MCF 10A (cell line): ENCODE measurements around the gene TRAM1L1. TPM values are rescaled to one million over a fixed set of nuclear protein-coding genes. Genes with fewer than 3 reads are reported as not detected.

Experiments
- BruUV-seq: library from RNA; stranded (reverse); fragments of 400-500 nt; replicated peaks from 2 replicates; lab custom pipeline; 2021; lab: Mats Ljungman, UMichigan
- CTCF ChIA-PET: fragments of 300-600 bp; sonication (Branson Sonifier 250); formaldehyde crosslinking; extraction: SDS; loops from one replicate; lab custom pipeline; 2021; ENCODE audit warnings: antibody characterized with exemption, inconsistent platforms; lab: Yijun Ruan, JAX
- POLR2A ChIA-PET: fragments of 300-600, 350-650 bp; sonication (Branson Sonifier 250); formaldehyde crosslinking; extraction: SDS; loops from one replicate; lab custom pipeline; 2020; ENCODE audit warnings: antibody characterized with exemption, inconsistent platforms; lab: Yijun Ruan, JAX
- DNase-seq: peaks from one replicate; pipeline ENCODE4 v3.0.0-alpha.2; 2018; ENCODE audit not compliant: unreplicated experiment
- H3K27ac Mint-ChIP-seq: one replicate; pipeline ENCODE4 v1.8.0; 2022; ENCODE audit warnings: mild to moderate bottlenecking, low read depth, mixed read lengths; ENCODE audit not compliant: unreplicated experiment
- H3K27me3 Mint-ChIP-seq: one replicate; pipeline ENCODE4 v1.8.0; 2022; ENCODE audit warnings: mixed read lengths; ENCODE audit not compliant: insufficient read depth, unreplicated experiment
- H3K36me3 Mint-ChIP-seq: one replicate; pipeline ENCODE4 v1.8.0; 2022; ENCODE audit warnings: mild to moderate bottlenecking, moderate library complexity, mixed read lengths; ENCODE audit not compliant: insufficient read depth, unreplicated experiment
- H3K4me1 Mint-ChIP-seq: one replicate; pipeline ENCODE4 v1.8.0; 2022; ENCODE audit warnings: mixed read lengths; ENCODE audit not compliant: insufficient read depth, unreplicated experiment
- H3K4me3 Mint-ChIP-seq: one replicate; pipeline ENCODE4 v1.8.0; 2022; ENCODE audit warnings: mild to moderate bottlenecking, moderate library complexity, mixed read lengths; ENCODE audit not compliant: unreplicated experiment
- H3K9me3 Mint-ChIP-seq: one replicate; pipeline ENCODE4 v1.8.0; 2022; ENCODE audit warnings: mixed read lengths; ENCODE audit not compliant: unreplicated experiment
- intact Hi-C: fragments of 100-400 bp; cut with micrococcal nuclease; formaldehyde crosslinking; loops from 2 replicates; pipeline ENCODE4 v1.14.1; 2022
- total RNA-seq: library from RNA; stranded (reverse); gene quantifications from 2 replicates; pipeline ENCODE4 v1.2.3, GENCODE V29; 2022
- TF ChIP-seq, protein P1 (sequence below): fragments of 200-600 bp; IDR thresholded peaks from one replicate; pipeline ENCODE4 v1.8.0; 2022; ENCODE audit warnings: antibody characterized with exemption, mild to moderate bottlenecking; ENCODE audit not compliant: unreplicated experiment

Gene TRAM1L1
- total RNA-seq, 1 experiment from 2014 or later: 0.75 TPM

- CTCF ChIA-PET: interaction anchor here (1.2 kb wide), 1 partner anchor 10 kb away, joined by 4 read pairs; no protein-coding TSS in a partner anchor
- intact Hi-C loops: no loop called here
- POLR2A ChIA-PET: no interaction called here
- BruUV-seq: no TSS peak
- TF ChIP-seq, protein P1, sequence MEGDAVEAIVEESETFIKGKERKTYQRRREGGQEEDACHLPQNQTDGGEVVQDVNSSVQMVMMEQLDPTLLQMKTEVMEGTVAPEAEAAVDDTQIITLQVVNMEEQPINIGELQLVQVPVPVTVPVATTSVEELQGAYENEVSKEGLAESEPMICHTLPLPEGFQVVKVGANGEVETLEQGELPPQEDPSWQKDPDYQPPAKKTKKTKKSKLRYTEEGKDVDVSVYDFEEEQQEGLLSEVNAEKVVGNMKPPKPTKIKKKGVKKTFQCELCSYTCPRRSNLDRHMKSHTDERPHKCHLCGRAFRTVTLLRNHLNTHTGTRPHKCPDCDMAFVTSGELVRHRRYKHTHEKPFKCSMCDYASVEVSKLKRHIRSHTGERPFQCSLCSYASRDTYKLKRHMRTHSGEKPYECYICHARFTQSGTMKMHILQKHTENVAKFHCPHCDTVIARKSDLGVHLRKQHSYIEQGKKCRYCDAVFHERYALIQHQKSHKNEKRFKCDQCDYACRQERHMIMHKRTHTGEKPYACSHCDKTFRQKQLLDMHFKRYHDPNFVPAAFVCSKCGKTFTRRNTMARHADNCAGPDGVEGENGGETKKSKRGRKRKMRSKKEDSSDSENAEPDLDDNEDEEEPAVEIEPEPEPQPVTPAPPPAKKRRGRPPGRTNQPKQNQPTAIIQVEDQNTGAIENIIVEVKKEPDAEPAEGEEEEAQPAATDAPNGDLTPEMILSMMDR: no peak
- H3K4me1 Mint-ChIP-seq: peaks cover 8% of the 10 kb centered on the region
- H3K27ac Mint-ChIP-seq: no peak overlapping the region
- no peaks in the 10 kb centered on the region for H3K27me3 Mint-ChIP-seq
- no peaks in the 10 kb centered on the region for H3K36me3 Mint-ChIP-seq
- H3K4me3 Mint-ChIP-seq: no peak overlapping the region
- DNase-seq: no peak
- no peaks in the 10 kb centered on the region for H3K9me3 Mint-ChIP-seq
Observed at GRCh38 chr4:117096462-117096861, 11.1 kb upstream of the TRAM1L1 start.

DNA sequence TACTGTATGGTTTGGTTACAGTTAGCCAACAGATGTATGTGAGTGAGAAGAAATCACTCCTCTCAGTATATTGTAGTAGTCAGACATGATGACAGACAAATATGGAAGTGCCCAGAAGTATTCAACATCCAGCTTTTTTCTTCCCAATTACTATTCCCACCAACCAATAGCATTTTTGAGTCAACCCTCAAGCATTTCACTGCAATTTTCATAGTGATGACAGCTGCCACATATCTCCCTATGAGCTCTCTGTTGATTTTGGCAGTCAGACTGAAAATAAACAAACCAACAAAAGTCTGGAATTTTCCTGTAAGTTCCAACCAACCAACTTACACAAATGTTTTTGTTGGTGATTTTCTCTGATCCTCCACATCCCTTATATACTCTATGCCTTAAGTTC, 8.2 kb upstream of the TRAM1L1 start:
- Mint-ChIP-seq H3K4me3 (no peak overlapping the region), H3K27me3 (no peaks in the 10 kb centered on the region), H3K9me3 (no peaks in the 10 kb centered on the region), H3K4me1 (peaks cover 8% of the 10 kb centered on the region), H3K36me3 (no peaks in the 10 kb centered on the region), H3K27ac (no peak overlapping the region)
- POLR2A ChIA-PET: no interaction called here
- no TSS peak for BruUV-seq
- TF ChIP-seq, protein P1: no peak
- CTCF ChIA-PET: no interaction called here
- peak; percentile 21 for DNase-seq
- intact Hi-C loops: no loop called here

GRCh38 chr4:117077760-117078159, 7.6 kb downstream of the TRAM1L1 start:
- BruUV-seq: no TSS peak
- H3K27me3 Mint-ChIP-seq: no peaks in the 10 kb centered on the region

DNA sequence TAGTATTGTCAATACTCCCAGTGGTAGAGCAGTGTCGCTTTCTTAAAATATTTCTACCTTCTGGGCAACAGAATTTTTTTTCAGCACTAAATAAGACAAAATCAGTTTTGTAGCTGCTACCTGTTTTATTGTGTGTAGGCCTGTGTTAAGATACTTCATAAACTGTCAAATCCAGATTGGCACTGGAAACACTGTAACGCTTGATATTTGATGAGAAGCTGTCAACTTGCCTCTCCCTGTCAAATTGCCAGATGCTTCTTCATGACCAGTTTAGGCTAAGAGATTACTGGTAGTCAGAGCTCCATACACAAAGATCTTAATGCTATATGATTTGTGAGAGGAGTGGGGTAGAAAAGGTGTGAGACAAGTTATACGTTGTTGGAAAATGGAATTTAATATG, 17.3 kb downstream of the TRAM1L1 start:
- POLR2A ChIA-PET: interaction anchor here (0.7 kb wide), 1 partner anchor 37 kb away, joined by 3 read pairs; no protein-coding TSS in a partner anchor
- H3K36me3 Mint-ChIP-seq: no peaks in the 10 kb centered on the region
- no peak for DNase-seq
- H3K9me3 Mint-ChIP-seq: no peaks in the 10 kb centered on the region
- TF ChIP-seq, protein P1: no peak
- no peak overlapping the region for H3K4me3 Mint-ChIP-seq
- H3K27me3 Mint-ChIP-seq: no peaks in the 10 kb centered on the region
- H3K4me1 Mint-ChIP-seq: no peaks in the 10 kb centered on the region
- intact Hi-C loops: no loop called here
- CTCF ChIA-PET: no interaction called here
- BruUV-seq: no TSS peak
- H3K27ac Mint-ChIP-seq: no peak overlapping the region

More at GRCh38 chr4:117077760-117078159, 7.6 kb downstream of the TRAM1L1 start:
- no peak overlapping the region for H3K27ac Mint-ChIP-seq
- intact Hi-C loops: no loop called here
- TF ChIP-seq, protein P1: no peak
- DNase-seq: no peak
- POLR2A ChIA-PET: no interaction called here
- CTCF ChIA-PET: no interaction called here
- no peaks in the 10 kb centered on the region for H3K4me1 Mint-ChIP-seq
- H3K9me3 Mint-ChIP-seq: no peaks in the 10 kb centered on the region
- H3K36me3 Mint-ChIP-seq: no peaks in the 10 kb centered on the region
- no peak overlapping the region for H3K4me3 Mint-ChIP-seq
